Amniotic stem cell (primary cell): Measurements from ENCODE around the gene OR10P1.
A peak's percentile ranks its signal among the peaks of the same experiment; 100 is the strongest.
"Not testable (repeated sequence)": the region's sequence is repeated elsewhere in the genome, so short reads cannot be mapped to it uniquely, and the experiment has no call there.

ENCODE experiments used
- DNase-seq: peaks from one replicate; lab custom pipeline; 2025; lab: John Stamatoyannopoulos, UW

OR10P1 gene, protein sequence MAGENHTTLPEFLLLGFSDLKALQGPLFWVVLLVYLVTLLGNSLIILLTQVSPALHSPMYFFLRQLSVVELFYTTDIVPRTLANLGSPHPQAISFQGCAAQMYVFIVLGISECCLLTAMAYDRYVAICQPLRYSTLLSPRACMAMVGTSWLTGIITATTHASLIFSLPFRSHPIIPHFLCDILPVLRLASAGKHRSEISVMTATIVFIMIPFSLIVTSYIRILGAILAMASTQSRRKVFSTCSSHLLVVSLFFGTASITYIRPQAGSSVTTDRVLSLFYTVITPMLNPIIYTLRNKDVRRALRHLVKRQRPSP

DNA sequence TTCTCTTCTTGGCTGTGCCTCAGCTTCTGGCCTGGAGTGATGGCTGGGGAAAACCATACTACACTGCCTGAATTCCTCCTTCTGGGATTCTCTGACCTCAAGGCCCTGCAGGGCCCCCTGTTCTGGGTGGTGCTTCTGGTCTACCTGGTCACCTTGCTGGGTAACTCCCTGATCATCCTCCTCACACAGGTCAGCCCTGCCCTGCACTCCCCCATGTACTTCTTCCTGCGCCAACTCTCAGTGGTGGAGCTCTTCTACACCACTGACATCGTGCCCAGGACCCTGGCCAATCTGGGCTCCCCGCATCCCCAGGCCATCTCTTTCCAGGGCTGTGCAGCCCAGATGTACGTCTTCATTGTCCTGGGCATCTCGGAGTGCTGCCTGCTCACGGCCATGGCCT, at the start of gene OR10P1:
Gene OR10P1 (plus strand): TSS at position 40 of the 400 bp plus-strand sequence. CDS start 0 bp downstream, at position 40.
- no peak for DNase-seq

DNA sequence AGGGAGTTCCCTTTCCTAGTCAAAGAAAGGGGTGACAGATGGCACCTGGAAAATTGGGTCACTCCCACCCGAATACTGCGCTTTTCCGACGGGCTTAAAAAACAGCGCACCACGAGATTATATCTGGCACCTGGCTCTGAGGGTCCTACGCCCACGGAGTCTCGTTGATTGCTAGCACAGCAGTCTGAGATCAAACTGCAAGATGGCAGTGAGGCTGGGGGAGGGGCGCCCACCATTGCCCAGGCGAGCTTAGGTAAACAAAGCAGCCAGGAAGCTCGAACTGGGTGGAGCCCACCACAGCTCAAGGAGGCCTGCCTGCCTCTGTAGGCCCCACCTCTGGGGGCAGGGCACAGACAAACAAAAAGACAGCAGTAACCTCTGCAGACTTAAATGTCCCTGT, 46.5 kb upstream of the OR10P1 start:
- not testable (repeated sequence) for DNase-seq

DNA sequence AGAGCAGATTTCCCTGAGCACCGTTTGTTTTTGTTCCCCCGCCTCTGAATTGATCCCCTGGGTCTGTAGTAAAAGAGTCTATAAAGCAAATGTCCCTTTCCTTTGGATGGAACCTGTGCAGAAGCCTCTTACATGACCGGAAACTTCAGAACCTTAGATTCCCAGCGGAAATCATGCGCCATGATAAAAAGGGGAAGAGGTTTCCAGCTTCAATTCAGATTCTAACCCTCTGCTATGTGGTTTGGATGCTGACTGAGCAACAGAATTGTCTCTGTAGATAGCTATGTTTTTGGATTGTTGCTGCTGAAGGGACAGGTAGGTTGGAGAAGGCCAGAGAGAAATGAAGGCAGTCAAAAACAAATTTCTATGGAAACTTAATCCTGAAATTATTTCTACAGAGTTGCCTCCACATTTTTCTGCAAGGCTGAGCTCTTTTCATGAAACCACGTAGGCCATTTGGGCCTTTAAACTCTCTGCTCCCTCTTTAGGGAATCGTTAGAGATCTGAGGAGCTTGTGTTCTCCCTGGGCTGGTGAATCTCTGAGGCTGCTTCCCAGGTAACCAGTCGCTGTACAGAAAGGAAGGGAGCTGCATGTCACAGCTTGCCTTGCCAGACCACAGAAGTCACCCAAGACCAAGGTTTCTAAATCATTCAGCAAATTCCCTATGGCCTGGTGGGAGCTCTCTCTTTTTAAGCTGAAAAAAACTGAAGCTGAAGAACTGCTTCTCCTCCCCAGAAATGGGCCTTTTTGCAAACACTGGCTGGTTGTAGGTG, 28.7 kb upstream of the OR10P1 start:
- DNase-seq: no peak

DNA sequence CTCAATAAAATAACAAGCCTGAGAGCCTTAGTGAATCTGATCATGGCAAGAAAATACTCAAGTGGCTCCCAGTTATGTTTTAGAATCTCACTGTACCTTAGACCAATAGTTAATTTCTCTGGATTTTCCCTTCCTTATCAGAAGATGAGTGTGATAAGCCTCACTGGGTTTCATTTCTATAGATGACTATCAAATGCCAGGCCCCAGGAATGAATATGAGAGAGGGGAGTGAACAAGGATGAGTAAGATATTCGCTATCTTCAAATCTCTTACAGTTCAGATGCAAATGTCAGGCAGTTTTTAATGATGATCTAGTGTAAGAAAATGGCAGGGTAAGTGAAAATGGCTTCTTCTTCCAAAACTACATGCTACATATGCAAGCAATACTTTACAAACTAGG, 26.1 kb upstream of the OR10P1 start:
- no peak for DNase-seq

DNA sequence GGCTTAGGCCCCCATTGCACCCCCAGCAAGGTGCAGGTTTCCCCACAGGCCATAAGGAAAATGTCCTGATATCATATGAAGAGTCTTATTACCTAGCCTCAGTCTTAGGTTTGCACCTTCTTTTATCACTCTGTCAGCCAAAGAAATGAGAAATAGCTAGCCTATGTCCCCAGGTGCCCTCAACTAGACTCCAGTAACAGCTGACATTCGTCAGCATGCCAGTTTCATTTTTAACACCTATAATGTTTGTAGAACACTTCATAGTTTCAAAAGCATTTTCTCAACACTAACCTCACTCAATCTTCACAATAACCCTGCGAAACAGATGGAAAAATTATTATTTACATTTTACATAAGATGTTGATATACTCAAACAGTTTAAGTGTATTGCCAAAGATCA, 24.0 kb upstream of the OR10P1 start:
- DNase-seq: no peak

DNA sequence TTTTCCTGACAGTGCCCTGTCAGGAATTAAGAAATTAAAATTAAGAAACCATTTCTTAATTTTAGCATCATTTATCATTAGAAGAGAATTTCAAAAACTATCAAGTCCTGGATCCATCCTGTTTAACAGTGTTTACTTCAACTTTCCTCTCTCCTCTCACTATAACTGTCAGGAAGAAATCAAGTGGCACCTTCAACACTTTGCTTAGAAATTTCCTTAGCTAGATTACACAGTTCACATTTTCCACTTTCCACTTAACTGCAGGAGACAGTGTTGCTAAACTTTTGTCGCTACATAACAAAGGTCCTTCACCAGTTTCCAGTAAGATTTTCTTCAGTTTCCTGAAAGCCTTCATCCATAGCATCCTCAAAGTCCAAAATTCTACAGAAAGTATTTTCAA, 21.9 kb upstream of the OR10P1 start:
- DNase-seq: no peak

DNA sequence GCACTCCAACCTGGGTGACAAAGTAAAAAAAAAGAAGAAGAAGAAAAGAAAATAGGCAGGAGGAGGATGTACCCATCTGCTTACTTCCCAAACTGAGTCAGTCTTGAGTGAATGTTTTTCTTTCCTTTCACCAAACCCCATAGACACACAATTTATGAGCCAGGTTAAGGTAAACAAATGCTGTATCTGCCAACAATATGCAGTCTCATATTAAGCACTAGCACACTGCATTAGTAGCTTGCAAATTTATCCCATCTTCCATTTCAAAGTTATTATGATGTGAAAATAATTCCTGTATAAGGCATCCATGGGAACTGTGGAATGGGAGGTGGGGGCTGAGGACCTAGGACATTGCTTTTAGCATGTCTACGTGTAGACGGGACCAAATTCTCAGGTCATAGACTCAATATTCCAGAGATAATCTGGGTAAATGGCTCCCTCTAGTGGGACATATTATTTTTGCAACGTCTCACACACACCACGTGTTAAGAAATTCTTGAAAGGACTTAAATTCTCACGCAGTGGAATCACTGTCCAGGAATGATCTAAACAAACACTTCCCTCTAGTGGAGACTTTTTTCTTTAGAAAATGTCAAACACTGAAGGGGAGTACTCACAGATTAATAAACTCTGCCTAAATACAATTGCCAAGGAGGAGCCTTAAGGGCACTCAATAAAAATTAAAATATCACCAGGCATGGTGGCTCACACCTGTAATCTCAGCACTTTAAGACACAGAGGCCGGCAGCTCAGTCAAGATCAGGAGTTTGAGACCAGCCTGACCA, 17.1 kb upstream of the OR10P1 start:
- peak; percentile 85 for DNase-seq

DNA sequence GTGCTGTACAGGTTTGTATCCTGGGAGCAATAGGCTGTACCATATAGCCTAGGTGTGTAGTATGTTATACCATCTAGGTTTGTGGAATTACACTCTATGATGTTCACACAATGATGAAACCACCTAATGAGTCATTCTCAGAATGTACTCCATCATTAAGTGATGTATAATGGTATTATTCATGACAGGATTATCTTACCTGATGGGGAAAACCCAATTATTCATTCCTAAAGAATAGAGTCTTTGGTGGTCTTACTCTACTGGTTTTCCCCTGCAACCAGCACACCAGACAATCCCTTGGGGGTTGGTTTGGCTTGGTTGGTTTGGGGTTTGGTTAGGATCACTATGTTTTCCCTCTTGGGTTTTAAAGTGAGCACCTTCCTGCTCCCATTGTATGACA, 12.6 kb upstream of the OR10P1 start:
- no peak for DNase-seq

DNA sequence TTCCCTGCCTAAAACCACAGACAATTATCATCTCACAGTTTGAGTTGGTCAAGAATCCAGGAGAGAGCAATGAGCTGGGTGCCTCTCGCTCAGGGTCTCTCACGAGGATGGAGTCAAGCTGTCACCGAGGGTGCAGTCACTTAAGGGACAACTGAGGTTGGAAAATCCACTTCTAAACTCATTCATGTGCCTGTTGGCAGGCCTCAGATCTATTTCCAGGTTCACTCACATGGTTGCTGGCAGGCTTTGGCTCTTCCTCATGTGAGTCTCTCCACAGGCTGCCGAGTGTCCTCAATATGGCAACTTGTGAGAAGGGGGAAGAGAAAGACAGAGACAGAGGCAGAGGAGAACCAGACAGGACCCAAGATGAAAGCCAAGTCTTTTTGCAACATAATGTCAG, 10.5 kb upstream of the OR10P1 start:
- DNase-seq: no peak

DNA sequence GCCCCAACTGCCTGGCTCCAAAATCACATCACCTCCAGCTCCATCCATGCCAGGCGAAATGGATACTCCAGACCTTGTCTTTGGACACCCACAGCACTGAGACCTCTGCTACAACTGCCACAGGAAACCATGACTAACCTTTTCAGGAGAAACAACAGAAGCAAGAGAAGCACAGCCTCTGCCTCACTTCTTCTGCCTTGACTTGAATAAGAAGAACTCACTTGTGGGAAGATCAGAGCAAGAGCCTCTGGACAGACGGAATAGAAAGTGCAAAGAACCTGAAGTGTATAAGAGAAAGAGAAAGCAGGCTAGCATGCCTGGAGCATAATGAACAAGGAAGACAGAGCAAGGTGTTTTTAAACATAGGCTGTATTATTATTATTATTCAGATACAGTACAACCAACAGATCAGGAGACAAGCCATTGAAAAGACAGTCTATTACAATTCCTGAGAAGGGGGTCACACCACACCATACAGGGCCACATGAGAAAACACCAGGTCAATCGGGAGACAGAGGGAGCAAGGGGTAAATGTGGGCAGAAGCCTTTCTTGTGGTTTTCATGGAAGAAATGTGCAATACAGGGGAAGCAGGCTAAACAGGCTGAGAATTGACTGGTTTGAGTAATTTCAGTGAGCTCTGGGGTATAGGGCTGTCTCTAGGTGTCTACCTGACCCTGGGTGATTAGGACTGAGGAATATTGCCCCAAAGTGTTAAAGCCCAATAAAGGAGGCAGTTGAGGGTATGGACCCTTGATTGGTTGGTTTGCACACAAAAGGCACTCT, 7.4 kb upstream of the OR10P1 start:
- no peak for DNase-seq

DNA sequence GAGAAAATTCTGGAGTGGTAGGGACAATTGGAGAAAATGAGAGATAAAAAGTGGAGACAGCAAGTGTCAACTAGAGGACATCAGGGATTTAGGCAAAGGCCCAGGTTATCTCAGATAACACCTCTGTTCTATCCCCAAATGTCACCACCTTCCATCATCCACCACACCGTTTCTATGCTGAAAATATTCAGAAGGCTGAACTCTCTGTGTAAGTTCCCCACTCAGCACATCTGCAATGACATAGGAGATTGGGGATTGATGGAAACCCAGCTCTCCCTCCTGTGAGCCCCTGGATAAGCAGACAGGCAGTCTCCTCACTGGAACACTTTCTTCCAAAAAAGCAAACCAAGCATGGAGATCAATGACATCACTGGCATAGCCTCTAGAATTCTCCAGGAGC, 5.6 kb upstream of the OR10P1 start:
- no peak for DNase-seq

DNA sequence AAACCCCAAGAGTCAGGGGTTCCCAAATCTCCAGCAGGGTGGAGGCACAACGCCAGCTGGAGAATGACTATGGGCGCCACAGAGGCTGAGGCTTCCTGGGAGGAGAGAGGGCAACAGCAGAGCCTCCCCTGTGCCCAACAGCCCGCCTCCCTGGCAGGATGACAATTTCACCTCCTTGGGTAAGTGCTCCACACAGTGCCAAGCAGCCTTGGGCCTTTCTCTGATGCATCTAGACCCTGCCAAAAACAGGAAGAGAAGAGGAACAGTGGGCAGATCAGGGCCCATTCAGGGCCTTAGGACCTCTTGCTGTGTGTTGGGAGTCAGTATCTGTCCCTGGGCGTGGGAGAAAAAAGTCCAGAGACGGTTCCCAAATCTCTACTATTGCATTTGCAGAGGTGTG, 5.0 kb upstream of the OR10P1 start:
- no peak for DNase-seq

DNA sequence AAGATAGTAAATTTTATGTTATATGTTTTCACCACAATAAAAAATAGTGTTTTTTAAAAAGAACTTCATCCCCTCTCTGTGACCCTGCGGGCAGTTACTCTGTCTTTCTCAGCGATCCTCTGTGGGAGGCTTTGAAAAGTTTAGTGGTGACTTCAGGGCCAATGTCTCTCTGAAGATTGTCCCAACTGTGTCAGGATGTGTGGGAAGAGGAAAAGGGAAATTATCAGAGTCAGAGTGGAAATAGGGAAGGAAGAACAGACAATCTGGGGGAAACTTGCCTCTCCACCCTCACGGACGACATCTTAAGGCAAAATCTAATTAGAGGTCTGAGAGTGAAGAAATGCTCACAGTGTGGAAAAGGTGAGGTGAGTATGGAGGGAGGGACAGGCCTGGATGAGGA, 3.5 kb upstream of the OR10P1 start:
- no peak for DNase-seq

DNA sequence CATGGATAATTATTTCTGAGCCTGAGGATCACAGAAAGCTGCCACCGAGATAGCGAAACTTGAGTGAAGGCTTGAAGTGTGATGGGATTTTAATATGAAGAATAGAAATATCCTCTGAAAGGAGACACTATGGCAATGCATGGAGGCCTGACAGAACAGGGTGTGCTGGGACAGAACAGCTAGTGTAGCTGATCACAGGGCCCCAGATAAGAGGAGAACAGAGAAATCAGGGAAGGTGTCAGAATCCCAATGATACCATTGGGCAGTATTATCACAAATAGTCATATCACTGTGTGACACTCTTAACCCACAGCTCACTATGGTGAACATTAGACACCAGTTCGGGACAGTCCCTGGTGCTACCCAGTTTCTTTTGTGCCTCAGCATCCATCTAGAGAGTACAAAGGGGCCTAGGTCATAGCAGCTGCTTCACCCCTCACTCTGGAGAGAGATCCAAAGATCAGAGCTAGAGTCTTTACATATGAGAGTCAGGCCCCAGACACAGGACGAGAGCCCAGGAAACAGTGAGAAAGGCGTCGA, 506 bp upstream of the OR10P1 start:
- no peak for DNase-seq

DNA sequence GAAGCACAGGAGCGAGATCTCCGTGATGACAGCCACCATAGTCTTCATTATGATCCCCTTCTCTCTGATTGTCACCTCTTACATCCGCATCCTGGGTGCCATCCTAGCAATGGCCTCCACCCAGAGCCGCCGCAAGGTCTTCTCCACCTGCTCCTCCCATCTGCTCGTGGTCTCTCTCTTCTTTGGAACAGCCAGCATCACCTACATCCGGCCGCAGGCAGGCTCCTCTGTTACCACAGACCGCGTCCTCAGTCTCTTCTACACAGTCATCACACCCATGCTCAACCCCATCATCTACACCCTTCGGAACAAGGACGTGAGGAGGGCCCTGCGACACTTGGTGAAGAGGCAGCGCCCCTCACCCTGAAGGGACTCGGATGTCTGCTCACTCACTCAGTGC, 775 bp downstream of the OR10P1 start:
- DNase-seq: no peak

DNA sequence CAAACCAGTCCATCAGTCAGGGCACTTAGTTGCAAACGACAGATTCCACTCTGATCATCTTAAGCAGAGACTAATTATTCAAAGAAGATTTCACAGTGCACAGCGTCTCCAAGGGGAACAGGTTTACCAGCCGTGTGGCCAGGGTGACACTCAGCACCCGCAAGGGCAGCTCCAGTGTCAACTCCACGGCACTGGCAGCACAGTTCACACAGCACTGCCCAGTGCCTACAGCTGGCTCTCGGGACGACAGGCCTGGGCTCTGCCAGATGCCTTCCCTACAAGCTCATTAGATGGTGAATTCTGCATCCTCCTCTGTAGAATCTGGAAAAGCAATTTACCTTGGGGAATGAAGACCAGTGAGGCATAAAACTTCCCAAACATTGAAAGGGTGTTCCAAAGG, 4.9 kb downstream of the OR10P1 start:
- no peak for DNase-seq

DNA sequence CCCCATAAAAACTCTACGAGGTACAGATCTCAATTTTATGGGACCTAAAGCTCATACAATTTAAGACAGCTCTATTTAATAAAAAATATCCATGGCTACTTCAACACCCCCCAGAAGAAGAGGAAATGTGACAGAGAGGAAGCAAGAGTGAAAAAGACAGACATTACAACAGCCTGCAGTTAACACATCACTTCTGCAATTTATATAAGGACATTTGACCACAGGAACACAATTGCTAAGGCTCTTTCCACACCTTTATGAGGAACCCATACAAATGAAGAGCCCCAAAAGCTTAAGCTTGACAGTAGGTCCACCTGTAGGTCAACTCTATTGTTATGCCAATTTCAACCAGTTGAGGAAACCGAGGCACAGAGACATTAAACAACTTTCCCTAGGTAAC, 5.6 kb downstream of the OR10P1 start:
- no peak for DNase-seq

DNA sequence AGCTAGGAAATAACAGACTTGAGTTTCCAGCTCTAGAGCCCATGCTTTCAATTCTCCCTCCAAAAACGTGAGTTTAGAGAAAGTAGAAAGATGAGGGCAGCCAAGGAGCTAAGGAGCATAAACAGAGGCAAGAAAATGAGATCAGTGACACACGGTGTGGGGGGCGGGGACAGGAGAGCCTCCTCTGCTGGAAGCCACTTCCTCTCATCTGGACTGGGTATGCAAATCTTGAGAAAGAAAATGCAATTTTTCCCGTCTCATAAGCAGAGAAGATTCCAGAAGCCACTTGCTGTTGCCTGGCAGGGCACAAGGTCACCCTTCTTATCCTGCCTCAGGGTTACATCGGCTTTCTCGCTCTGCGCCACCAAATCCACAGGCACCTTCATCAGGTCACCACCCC, 6.0 kb downstream of the OR10P1 start:
- DNase-seq: no peak

DNA sequence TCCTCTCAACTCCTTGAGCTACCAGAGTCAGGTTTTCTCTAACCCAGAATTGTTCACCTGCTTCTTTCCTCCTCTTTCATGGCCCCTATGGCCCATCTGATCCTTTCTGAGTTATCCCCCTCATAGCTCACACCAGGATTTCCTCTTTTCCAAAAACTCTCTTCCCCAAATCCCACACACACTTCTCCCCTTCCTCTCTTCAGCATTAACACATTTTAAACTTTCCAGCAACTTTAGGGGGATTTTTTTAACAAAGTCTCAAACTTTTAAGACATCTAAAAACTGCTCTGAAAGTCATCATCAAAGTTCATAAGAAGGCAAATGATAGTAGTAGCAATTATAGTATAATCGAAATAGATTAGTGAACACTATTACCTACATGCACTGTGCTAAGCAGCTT, 7.9 kb downstream of the OR10P1 start:
- no peak for DNase-seq

DNA sequence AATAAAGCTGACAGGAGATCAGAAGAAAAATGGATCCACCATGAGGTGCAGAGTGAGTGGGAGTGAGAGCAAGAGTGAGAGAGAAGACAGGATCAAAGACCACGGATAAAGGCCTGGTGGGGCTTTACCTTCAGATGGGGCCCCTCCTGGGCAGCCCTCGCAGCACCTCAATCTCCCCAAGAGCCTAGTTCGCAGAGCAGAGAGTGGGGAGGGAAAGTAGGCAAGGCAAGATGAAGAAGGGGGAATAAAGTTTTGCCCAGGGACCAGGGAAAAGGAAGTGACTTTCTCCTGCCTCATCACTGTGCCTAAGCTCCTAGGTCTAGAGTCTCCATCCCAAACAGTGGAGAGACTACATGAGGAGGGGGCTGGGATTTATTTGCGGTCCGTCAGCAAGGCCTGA, 10.3 kb downstream of the OR10P1 start:
- DNase-seq: no peak

DNA sequence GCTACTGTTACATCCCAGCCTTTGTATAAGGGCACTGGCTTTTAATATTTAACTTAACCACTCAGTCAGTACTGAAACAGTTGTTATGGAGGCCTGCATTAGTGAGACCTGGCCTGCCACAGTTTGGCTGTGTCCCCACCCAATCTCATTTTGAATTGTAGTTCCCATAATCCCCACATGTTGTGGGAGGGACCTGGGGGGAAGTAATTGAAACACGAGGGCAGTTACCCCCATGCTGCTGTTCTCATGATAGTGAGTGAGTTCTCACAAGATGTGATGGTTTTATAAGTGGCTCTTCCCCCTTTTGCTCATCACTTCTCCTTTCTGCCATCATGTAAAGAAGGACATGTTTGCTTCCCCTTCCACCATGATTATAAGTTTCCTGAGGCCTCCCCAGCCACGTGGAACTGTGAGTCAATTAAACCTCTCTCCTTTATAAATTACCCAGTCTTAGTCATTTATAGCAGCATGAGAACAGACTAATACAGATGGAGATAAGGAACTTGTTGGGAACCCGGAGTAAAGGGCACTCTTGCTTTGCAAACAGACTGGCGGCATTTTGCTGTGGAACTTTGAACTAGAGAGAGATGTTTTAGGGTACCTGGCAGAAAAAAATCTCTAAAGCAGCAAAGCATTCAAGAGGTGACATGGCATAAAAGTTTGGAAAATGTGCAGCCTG, 14.1 kb downstream of the OR10P1 start:
- DNase-seq: not testable (repeated sequence)
